GM12878 (cell line): ENCODE results near the gene TSPEAR.

Experiments
- CTCF ChIP-seq, 3 experiments: IDR thresholded peaks in 2 of 3; conservative IDR thresholded peaks in 1 of 3; 2 replicates each; pipeline ENCODE4 v1.5.1; 2011; ENCODE audit warnings: low read depth in 3 of 3, low read length in 3 of 3, mild to moderate bottlenecking in 3 of 3, control low read depth in 2 of 3, moderate library complexity in 2 of 3, inconsistent platforms in 1 of 3, mixed read lengths in 1 of 3; ENCODE audit not compliant: control insufficient read depth in 2 of 3, insufficient read depth in 1 of 3; ENCODE audit errors: extremely low read depth in 1 of 3
- GABPA ChIP-seq: IDR thresholded peaks from 2 replicates; pipeline ENCODE4 v1.6.1; 2014; ENCODE audit warnings: antibody characterized with exemption, low read depth, mild to moderate bottlenecking, inconsistent platforms
- POLR2A ChIP-seq: IDR thresholded peaks from 2 replicates; pipeline ENCODE4 v1.6.1; 2011; ENCODE audit warnings: low read depth, mild to moderate bottlenecking, low read length

- TF ChIP-seq CTCF (IDR thresholded peaks at IDR 0.05 in 2 of 3, conservative IDR thresholded peaks at IDR 0.05 in 1 of 3; ENCODE audit: control insufficient read depth in 2 of 3, extremely low read depth in 1 of 3, insufficient read depth in 1 of 3, low read depth in 3 of 3, low read length in 3 of 3) (no peak), POLR2A (no peak), GABPA (no peak)
These were observed 252.2 kb downstream of the TSPEAR start for GRCh38 chr21:44458971-44459711.
